ENCODE data around the gene C11orf16.
"Not testable (repeated sequence)": the region's sequence is repeated elsewhere in the genome, so short reads cannot be mapped to it uniquely, and the experiment has no call there.

The C11orf16 gene

DNA sequence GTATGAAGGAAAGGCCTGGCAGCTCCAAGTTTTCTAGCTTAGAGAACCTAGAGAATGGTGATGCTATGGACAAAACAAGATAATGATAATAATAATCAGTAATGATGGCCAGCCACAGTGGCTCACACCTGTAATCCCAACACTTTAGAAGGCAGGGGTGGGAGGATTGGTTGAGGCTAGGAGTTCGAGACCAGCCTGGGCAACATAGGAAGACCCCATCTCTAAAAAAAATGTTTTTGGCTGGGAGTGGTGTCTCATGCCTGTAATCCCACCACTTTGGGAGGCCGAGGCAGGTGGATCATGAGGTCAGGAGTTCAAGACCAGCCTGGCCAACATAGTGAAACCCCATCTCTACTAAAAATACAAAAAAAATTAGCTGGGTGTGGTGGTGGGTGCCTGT is 3.0 kb upstream of the C11orf16 start:
- not testable (repeated sequence) for DNase-seq

- no peak for DNase-seq
These were observed 2.2 kb upstream of the C11orf16 start for GRCh38 chr11:8934742-8935488.

DNA sequence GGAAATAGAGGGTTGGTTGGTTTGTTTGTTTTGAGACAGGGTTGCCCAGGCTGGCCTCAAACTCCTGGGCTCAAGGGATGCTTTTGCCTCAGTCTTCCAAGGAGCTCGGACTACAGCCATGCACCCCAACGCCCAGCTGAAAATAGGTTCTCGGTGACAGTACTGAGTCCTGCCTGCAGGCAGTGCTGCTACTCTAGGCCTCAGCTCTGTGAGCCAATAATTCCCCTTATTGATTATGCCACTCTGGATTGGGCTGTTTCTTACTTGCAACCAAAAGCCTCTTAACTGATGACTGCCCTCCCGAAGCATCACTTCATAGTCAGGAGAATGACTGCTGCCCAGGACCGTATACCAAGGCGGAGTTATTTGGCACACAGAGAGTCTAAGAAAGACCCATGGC is 1.2 kb upstream of the C11orf16 start:
- DNase-seq = no peak

DNA sequence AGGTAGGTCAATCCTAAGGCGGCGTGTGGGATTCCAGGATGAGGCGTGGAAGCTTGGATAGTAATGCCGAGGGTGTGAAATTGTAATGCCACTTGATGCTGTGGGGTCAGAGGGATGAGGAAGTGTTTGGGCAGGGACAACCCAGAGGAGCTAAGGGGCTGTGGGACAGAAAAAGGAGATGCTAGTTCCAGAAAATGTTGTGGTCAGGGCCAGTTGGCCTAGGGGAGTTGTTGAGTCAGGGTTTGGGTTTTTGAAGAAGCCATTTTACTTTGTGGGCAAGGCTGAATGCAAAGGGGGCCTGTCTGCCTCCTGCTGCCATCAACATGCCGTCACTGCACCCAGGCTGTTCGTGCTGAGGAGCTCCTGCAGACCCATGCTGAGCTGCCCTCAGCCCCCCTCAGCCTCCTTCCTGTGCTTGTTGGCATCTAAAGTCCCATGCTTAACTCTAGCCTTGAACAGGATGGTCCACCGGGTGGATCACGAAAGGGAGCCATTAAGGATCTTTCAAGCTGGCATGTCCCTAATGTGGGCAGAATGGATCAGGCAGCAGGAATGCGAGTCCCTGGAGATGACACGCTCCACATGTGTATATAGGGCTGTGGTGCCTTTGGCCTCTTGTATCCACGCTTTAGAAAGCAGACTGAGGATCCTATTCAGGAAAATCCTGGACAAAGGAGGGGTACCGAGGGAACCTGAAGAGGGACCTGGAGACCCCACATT is 2.1 kb downstream of the C11orf16 start:
- no peak for DNase-seq

- no peak for DNase-seq
These were observed 3.6 kb downstream of the C11orf16 start for GRCh38 chr11:8928981-8929615.

GRCh38 chr11:8928205-8928604 is 4.5 kb downstream of the C11orf16 start:
- DNase-seq = no peak

DNA sequence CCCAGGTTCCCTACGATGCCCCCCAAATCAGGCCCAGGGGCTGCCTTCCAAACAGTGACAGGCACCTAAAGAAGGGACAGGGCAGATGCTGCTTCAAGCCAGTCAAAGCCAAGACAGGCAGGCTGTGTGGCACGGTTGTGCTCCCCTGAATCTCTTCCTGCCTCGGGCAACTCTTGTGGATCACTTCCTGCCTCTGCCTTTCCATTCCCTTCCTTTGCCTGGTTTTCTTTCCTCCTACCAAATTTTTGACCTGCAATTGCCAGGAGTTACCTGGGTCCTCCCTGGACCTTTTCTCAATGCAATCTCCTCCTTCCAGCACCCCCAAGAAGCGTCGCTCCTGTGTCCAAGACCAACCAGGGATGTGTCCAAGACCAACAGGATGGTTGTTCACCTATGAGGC is 5.5 kb downstream of the C11orf16 start:
- DNase-seq = no peak

- no peak for DNase-seq
These were observed 6.5 kb downstream of the C11orf16 start for GRCh38 chr11:8926236-8926635.

DNA sequence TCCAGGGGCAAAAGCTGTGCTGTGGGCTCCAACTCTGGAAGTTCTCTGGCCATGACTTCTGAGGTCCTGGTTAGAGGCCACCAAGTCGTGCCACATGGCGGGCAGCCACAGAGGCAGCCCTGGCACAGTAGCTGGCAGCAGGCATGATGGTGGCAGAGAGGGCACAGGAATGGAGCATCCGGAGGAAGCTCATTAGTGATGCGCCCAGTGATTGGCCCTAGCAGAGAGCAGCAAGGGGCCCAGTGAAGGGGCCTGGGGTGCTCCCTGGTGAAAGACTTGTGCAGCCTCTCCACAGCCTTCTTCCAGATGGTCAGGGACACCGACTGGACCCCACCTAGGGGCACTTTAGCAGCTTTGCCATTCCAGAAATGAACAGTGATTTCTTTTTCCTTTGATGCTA is 7.0 kb downstream of the C11orf16 start:
- DNase-seq = no peak

- no peak for DNase-seq
These were observed 10.1 kb downstream of the C11orf16 start for GRCh38 chr11:8922691-8923090.

DNA sequence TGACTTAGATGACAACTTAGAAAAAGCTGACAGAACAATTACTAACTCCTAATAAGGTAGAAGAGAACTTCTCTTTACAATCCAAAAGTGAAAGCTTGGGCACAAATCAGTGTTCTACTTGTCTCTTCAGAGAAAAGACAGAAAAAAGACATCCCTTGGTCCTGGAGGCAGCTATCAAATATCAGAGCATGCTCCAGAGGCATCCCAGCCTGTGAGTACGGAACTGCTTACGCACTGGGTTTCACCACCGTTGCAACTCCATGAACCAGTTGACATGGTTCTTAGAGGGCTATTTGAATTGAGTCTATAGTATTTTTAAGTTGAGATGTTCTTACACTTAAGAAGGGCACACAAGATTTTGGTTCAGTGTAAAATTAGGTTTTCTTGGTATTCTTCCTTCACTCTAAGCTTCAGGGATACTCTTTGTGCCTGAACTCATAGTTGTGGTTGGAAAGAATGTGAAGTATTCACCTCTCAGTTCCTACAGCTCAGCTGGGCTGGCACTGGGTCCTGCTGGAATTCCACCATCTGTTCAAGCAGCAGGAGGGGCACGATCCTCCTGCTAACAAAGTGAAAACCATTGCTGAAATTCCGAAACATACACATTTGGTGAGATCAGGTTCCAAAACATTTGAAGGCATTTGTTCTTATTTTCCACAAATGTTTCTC is 15.5 kb downstream of the C11orf16 start:
- no peak for DNase-seq

DNA sequence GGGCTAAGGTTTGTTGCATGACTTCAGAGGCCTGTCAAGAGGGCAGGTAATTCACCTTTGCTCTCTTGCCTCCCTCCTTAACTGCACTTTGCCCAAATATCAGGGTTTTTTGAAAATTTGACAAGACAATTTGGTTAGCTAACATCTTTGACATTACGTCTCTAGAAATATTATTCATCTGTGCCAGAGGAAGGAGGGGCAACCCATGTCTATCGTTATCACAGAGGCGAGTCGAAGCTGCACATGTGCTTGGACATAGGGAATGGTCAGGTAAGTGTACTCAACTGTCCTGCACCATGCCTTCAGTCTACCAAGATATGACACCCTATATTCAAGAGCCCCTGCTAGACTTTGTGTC is 18.1 kb downstream of the C11orf16 start:
- DNase-seq = no peak

DNA sequence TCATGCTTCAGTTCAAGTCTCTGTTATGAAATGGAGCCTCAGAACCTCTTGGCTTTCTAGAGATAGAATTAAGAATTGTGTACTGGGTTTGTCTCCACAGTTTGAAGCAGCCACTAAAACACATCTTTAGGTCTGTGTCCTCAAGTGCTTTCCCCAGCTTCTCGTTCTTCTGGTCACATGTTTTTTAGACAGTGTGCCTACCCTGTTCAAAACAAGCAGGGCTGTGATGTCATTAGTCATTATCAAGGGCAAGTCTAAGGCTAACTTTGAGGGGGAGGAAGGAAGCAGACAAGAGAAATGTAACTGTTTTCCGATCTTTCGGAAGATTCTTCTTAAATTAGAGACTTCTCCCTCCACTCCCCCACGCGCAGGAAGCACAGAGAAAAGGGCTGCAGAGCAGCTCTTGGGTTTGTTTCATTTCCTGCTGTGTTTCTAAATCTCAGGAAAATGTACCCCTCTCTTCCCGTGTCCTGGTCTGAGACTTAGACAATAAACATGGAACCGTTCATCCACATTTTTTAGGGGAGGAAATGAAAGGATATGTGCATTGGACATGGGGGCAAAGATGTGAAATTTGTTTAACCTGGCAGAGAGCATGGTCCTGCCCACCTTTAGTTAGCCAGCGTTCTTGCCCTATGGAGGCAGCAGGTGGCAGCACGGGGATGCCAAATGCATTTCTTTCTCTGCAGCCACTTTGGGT is 18.6 kb downstream of the C11orf16 start:
- DNase-seq = peak; percentile 41 to 69

DNA sequence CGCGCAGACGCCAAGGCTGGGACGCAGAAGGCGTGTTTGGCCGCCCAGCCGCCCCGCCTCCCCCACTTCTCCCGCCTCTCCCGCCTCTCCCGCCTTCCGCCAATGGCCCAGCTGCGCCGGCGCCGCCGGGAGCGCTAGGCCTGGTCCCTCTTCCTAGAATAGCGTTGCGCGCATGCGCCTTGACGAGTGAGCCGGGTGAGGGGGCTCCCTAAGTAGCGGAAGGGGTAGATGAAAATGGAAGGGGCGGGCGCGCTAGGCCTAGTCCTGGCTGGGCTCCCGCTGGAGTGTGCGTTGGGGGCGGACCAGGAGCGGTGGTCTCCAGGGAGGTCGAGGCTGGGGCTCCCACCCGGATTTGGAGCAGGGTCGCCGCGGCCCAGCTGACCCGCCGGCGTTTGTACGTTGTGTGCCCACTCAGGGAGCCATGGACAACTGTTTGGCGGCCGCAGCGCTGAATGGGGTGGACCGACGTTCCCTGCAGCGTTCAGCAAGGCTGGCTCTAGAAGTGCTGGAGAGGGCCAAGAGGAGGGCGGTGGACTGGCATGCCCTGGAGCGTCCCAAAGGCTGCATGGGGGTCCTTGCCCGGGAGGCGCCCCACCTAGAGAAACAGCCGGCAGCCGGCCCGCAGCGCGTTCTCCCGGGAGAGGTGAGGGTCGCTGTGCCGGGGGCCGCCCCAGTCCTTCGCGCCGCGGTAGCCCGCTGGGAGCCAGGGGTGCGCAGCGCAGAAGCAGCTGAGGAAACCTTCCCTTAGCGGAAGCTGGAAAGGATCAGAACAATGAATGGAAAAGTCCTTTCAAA is 21.5 kb downstream of the C11orf16 start, which contains the start of gene AKIP1:
TSS of gene AKIP1 (plus strand) at position 161 of the 795 bp plus-strand sequence. CDS start at position 422, 261 bp downstream.
- DNase-seq = peak; percentile 97

DNA sequence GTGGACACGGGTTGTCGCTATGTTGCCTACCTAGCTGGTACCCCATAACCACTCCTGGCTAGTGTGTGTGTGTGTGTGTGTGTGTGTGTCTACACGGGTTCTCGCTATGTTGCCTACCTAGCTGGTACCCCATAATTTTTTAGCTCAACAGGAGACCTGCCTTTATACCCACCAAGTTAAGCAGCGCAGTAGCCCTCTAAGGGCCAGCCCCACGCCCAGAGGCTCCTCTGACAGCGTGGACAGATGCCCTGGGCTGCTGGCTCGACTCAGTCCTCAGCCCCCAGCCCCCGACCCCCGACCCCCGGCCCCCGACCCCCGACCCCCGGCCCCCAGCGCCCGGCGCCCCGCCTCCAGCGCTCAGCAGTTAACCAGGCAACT is 22.1 kb downstream of the C11orf16 start:
- no peak for DNase-seq

- DNase-seq = no peak
These were observed 24.6 kb downstream of the C11orf16 start for GRCh38 chr11:8908099-8908498.

DNA sequence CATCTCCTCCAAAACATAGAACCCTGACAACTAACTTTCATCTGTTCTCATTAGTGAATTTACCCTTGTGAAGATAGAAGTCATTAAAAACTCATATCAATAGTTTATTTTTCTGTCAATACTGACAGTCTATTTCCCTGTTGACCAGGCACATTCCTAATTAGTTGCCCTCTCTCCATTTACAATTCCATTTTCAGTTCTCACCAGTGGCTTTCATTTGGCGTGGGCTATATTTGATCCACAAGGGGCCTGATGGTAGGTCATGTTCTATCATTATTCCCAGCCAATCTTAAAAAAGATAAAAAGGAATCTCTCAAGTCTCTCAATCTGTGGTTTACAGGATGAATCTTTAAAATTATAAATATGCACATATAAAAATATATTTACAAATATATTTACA is 25.6 kb downstream of the C11orf16 start:
- no peak for DNase-seq

- no peak for DNase-seq
These were observed 27.1 kb downstream of the C11orf16 start for GRCh38 chr11:8905528-8906165.

GRCh38 chr11:8899119-8899753 is 33.5 kb downstream of the C11orf16 start:
- DNase-seq = no peak

- DNase-seq = not testable (repeated sequence)
These were observed 41.6 kb downstream of the C11orf16 start for GRCh38 chr11:8891185-8891584.

- DNase-seq = peak in 1 of 2 experiments; percentile 20
These were observed 46.4 kb downstream of the C11orf16 start for GRCh38 chr11:8886322-8886721.

All from NCI-H2081 (cell line).